Stimulated activated CD8-positive, alpha-beta memory T cell treated with anti-CD3 and anti-CD28 coated beads, Interleukin-7, amount 100 ng/mL, for 48 hours (primary cell): ENCODE results near the gene CAVIN2.
"Not testable (repeated sequence)": the region's sequence is repeated elsewhere in the genome, so short reads cannot be mapped to it uniquely, and the experiment has no call there.

ENCODE experiments used
- DNase-seq, 2 donors: peaks; one replicate each; pipeline ENCODE4 v3.0.0-alpha.2; 2020; ENCODE audit warnings: low read depth in 1 of 2; ENCODE audit errors: extremely low read depth in 1 of 2

The CAVIN2 gene

DNA sequence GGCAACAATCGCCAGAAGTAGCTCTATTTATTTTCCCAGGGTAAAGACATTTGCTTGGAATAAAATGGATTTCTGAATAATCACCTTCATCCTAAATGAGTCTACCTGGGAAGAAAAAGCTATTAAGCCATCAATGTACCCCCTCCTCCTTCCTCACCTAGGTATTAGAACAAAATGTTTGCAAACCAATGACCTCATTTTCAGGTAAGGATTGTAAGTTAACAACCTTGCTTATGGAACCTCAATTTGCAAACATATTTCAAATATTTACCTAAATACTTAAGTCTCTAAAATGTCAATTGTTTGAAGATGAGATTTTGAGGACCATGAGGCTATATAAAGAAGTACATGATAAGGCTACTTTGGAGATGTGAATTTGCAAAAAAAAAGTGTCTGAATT is 43.9 kb downstream of the CAVIN2 start:
- no peak for DNase-seq

DNA sequence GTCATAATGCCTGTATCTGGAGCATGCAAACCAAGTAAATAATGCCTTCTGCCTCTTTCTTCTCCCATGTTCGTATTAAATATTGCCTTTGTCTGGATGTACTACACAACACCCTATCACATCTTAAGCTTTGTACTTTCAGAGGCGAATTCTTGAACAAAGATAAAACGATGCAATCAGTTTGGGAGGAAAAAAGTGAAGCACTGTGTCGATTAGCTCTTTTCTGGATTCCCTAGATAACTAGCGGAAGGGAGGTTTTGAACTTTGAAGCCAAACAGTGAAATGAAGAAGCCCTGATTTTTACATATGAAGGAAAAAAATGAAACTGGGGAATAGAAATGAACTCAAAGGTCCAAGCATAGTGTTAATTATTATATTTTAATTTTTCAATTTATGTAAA is 44.7 kb downstream of the CAVIN2 start:
- DNase-seq, result no peak

DNA sequence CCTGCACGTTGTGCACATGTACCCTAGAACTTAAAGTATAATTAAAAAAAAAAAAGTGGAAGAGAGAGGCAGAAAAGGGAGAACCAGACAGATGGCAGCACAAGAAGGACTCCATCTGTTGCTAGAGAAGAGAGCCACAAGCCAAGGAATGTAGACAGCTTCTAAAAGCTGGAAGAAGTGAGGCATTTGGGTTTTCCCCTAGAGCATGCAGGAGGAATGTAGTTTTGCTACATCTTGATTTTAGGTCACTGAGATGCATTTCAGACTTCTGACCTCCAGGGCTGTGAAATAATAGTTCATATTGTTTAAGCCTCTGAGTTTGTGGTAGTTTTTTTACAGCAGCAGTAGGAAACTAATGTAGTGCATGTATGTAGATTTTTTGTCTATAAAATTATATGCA is 46.0 kb downstream of the CAVIN2 start:
- DNase-seq, result no peak

DNA sequence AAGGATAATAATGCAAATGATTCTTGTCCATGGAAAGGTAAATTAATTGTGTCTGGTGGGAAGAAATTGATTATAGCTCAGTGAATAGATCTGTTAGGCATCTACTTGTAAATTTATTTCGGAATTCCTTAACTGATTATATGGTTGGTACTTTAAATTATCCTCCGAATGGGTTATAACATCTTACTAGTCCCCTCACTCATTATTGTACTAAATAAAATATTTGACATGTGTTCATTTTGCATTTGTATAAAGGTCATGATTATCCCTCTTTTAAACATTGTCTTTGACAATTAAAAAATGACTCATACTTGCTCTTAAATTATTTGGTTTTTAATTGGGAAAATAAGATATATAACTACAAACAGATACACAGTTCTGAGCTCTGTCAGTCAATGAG is 47.4 kb downstream of the CAVIN2 start:
- no peak for DNase-seq

DNA sequence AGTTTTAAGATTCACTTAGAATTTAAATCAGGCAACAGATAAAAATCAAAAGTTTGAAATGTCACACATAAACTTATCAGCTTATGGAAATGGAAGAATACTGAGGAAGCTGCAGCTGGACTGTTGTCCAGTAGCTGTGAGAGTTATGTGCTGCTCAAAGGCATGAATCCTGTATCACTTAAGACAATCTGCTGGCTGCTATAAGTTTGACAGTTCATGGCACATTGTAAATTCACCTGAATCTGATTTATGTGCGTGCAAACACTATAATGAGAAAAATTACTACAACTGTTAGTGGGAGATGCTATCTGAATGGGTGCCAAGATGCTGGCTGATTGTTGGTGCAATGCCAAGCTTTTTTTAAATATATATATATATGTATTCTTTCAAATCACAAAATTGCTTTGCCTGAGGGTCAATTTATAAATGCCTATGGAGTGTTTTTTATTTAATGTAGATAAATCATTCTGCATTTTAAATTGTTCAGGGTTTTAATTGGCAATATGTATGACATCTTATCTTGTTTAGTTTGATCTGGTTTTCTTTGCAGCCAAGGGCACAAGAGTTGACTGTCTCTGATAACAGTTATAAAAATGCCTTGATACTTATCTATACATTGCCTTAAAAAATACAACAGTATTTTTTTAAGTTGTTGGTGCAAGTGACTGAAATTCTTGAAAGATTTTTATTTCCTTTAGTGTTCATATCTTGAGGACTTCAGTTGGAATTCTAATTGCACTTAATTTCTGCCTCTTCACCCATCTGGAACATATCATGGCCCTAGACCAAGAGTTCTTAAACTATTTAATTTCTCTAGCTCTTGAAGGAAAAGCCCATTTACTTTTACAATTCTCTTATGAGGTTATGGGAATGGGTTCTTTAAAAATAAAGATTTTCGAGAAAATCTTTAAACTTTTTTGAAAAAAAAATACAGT is 48.7 kb downstream of the CAVIN2 start:
- no peak for DNase-seq

DNA sequence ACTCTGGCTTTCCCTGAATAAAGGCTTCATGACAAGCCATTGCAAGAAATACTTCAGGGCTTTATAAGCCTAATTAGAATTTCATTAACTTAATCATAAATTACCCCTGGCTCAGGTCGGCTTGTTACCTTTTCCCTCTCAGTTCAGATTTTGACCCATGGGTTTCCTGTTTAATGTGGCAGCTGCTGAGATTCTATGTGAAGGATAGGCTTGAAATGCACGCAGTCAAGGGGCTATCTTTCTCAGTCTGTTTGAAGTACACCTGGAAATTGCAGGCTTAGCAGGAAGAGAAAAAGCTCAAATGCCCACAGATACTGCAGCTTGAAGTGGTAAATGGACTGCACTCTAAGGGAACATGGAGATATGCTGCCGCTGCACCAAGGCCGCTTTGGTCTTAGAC is 49.4 kb downstream of the CAVIN2 start:
- DNase-seq, result no peak

DNA sequence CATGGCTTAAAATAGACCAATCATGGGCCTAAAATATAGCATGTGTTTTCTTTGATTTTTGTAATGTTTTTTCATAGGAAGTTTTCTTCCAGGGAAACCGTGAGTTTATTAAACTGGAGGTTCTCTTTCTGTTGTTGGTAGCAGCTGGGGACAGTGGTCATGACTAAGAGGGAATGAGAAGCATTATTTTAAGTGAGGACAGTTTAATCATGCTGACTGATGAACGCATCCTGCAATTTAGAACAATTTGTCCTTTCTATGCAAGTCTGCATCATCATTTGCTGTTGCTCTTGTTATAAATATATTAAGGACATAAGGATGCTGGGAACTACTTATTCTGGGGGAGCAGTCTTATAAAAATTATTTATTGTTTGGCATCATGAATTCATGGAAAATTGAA is 51.2 kb downstream of the CAVIN2 start:
- no peak for DNase-seq

DNA sequence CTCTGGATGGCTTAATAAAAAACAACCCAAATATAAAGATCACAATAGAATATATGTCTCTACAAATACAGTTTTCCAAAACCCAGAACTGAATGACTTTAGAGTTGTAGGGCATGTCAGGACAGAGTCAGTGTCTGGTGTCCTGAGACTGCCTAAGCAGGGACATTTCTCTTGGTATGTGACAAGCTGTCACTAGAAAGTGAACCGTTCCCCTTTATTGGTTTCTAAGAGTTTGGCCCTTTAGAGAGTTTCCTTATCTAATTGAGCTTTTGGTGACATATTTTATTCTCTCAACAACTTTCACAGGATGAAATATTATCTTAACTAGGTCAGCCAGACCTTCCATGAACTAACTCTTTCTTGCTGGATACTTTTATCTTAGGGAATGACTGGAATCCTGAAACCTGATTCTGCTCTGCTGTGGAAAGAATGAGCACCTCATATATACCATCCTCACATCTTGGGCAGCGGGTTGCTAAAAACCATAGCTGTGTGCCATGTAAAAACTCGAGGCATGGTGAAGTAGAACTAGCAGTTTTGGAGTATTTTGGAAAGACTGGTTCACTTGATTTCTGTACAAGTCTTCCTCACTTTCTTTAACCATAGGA is 54.8 kb downstream of the CAVIN2 start:
- no peak for DNase-seq

DNA sequence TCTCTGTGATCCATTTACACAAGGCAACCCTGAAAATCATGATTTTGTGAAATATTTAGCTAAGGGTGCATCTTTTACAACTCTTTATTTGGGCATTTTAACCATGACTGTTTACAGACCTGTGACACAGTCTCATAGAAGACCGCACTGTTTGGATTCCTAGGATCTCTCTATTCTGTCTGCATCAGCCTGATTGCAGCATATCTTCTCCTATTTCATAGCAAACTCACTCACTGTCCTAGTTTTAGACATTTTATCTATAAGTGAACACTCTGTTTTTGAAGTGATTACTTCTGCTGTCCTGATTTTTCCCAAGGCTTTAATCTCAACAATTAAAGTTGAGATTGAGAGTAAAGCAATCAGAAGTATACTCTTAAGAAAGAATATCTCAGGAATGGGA is 56.2 kb downstream of the CAVIN2 start:
- DNase-seq, result no peak

DNA sequence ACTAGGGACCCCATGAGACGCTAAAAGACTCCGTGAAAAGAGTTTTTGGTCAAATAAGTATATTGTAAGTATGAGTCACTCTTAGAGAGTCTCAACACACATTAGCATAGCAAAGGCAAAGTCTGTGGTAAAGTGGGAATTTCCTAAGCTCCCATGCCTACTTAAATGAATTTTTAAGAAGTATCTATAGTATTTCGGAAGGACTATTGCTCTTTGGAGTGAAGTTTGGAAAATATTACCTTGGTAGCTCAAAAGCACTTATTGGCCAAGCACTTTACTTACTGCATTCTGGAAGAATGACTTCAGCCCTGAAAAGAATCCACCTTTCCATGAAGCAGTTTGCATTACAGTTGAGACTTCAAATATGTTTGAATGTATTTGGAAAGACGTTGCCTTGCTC is 57.1 kb downstream of the CAVIN2 start:
- DNase-seq, result no peak

DNA sequence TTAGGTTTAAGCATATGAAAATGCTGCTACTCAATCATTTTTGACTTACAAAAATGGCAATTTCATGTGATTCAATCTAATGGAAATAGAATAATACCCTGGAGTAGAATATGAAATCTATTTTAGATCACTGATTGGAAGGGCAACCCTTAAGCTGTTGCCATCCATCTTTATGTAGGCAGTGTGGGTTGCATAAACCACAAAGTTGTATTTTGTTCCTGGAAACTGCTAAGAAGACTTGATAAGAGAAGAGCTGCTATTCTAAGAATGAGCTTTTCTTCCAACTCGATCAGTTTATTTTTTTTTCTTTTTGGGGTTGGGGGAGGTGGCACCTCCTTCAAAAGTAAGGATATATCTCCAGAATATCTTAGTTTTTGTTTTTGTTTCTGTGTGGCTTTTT is 60.2 kb downstream of the CAVIN2 start:
- DNase-seq, result no peak

DNA sequence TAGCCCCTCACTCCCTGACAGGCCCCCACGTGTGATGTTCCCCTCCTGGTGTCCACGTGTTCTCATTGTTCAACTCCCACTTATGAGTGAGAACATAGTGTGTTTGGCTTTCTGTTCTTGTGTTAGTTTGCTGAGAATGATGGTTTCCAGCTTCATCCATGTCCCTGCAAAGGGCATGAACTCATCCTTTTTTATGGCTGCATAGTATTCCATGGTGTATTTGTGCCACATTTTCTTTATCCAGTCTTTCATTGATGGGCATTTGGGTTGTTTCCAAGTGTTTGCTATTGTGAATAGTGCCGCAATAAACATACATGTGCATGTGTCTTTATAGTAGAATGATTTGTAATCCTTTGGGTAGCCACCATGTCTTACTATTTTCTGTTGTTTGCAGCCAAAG is 61.2 kb downstream of the CAVIN2 start:
- not testable (repeated sequence) for DNase-seq
